ENCODE measurements around the gene TFG.

The TFG gene

DNA sequence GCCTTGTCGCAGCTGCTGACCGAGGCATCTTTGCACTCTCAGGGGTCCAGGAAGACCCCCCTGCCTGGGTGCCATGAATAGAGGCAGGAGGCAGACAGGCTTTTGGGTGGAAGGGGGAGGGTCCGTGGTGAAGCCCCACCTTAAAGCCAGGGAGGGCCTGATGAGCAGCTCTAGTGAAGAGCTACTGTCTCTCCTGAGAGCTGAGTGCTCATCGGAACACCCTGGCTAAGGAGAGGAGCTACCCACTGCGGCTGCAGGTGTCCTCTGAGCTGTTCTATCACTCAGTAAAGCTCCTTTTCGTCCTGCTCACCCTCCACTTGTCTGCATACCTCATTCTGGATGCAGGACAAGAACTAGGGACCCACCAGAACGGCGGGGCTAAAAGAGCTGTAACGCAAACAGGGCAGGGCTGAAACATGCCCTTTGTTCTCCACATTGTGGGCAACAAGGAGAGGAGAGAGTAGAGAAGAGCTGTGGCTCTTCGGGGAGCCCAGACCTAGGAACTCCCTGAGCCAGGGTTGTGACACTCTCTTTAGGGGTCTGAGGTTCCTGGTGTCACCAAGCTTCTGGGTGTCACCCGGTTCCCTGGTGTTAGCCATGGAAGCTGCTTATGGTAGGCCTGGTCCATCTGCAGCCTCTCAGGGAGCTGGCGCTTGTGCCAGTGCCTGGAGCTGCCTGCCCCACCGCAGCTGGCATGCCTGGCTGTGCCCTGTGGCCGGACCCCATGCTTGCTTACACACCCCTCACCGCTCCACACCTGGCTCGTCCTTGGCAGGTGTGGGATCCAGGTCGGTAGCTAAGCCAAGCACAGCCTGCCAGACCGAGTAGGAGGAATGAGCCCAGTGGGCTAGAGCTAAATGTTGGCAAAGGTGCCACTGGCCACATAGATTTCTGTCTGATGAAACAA, 26.2 kb upstream of the TFG start:
- H3K27ac ChIP-seq (replicated peaks): no peak overlapping the region

GRCh38 chr3:100693225-100693624, 16.1 kb upstream of the TFG start:
- Histone ChIP-seq H3K4me3 (replicated peaks; ENCODE audit: insufficient read depth, low read length) (no peak overlapping the region), H3K27ac (replicated peaks) (no peak overlapping the region), H3K27me3 (ENCODE audit: insufficient read depth, poor library complexity, severe bottlenecking) (no peaks in the 10 kb centered on the region)
- no peak for DNase-seq (ENCODE audit: low read depth in 1 of 2, low spot score in 1 of 2)
- TF ChIP-seq GABPA (IDR thresholded peaks at IDR 0.05; ENCODE audit: low read depth) (no peak), CTCF (IDR thresholded peaks at IDR 0.05; ENCODE audit: insufficient read depth, low read length) (no peak), SPI1 (IDR thresholded peaks at IDR 0.05; ENCODE audit: borderline replicate concordance, low read depth) (no peak), POLR2AphosphoS5 (IDR thresholded peaks at IDR 0.05; ENCODE audit: low read depth) (no peak)
- TF ChIP-seq, protein P1, sequence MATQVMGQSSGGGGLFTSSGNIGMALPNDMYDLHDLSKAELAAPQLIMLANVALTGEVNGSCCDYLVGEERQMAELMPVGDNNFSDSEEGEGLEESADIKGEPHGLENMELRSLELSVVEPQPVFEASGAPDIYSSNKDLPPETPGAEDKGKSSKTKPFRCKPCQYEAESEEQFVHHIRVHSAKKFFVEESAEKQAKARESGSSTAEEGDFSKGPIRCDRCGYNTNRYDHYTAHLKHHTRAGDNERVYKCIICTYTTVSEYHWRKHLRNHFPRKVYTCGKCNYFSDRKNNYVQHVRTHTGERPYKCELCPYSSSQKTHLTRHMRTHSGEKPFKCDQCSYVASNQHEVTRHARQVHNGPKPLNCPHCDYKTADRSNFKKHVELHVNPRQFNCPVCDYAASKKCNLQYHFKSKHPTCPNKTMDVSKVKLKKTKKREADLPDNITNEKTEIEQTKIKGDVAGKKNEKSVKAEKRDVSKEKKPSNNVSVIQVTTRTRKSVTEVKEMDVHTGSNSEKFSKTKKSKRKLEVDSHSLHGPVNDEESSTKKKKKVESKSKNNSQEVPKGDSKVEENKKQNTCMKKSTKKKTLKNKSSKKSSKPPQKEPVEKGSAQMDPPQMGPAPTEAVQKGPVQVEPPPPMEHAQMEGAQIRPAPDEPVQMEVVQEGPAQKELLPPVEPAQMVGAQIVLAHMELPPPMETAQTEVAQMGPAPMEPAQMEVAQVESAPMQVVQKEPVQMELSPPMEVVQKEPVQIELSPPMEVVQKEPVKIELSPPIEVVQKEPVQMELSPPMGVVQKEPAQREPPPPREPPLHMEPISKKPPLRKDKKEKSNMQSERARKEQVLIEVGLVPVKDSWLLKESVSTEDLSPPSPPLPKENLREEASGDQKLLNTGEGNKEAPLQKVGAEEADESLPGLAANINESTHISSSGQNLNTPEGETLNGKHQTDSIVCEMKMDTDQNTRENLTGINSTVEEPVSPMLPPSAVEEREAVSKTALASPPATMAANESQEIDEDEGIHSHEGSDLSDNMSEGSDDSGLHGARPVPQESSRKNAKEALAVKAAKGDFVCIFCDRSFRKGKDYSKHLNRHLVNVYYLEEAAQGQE (IDR thresholded peaks at IDR 0.05; ENCODE audit: insufficient replicate concordance, low read depth): no peak

More for the DNA sequence above, 26.2 kb upstream of the TFG start:
- TF ChIP-seq SPI1 (IDR thresholded peaks at IDR 0.05; ENCODE audit: borderline replicate concordance, low read depth) (no peak), POLR2AphosphoS5 (IDR thresholded peaks at IDR 0.05; ENCODE audit: low read depth) (no peak), GABPA (IDR thresholded peaks at IDR 0.05; ENCODE audit: low read depth) (no peak), CTCF (IDR thresholded peaks at IDR 0.05; ENCODE audit: insufficient read depth, low read length) (no peak)
- TF ChIP-seq, protein P1 (IDR thresholded peaks at IDR 0.05; ENCODE audit: insufficient replicate concordance, low read depth): no peak
- DNase-seq (ENCODE audit: low read depth in 1 of 2, low spot score in 1 of 2): no peak
- Histone ChIP-seq H3K27me3 (ENCODE audit: insufficient read depth, poor library complexity, severe bottlenecking) (no peaks in the 10 kb centered on the region), H3K4me3 (replicated peaks; ENCODE audit: insufficient read depth, low read length) (no peak overlapping the region)

DNA sequence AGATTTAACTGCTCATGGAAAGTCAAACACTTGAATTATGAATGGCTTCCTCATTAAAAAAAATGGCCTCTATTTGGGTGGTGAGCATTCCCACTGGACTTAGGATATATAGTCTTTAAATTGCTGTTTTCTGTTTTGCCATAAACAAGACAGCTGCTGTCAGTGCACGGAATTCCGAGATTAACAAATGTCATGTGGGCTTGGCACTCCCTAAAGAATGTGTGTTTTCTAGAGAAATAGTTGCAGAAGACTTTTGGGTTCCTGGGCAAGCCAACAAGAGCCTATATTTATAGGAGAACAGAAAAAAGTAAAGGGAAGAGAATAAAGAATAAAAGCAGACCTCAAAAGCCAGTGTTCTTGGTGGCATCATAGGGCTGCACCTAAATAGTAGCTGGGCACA, 13.6 kb upstream of the TFG start:
- H3K27ac ChIP-seq (replicated peaks): no peak overlapping the region
- H3K27me3 ChIP-seq (ENCODE audit: insufficient read depth, poor library complexity, severe bottlenecking): no peaks in the 10 kb centered on the region
- TF ChIP-seq SPI1 (IDR thresholded peaks at IDR 0.05; ENCODE audit: borderline replicate concordance, low read depth) (no peak), GABPA (IDR thresholded peaks at IDR 0.05; ENCODE audit: low read depth) (no peak), CTCF (IDR thresholded peaks at IDR 0.05; ENCODE audit: insufficient read depth, low read length) (no peak), POLR2AphosphoS5 (IDR thresholded peaks at IDR 0.05; ENCODE audit: low read depth) (no peak)
- TF ChIP-seq, protein P1 (IDR thresholded peaks at IDR 0.05; ENCODE audit: insufficient replicate concordance, low read depth): no peak
- DNase-seq (ENCODE audit: low read depth in 1 of 2, low spot score in 1 of 2): no peak
- no peak overlapping the region for H3K4me3 ChIP-seq (replicated peaks; ENCODE audit: insufficient read depth, low read length)
